DOHH2 (cell line): Measurements from ENCODE around the gene SPRED3.

Experiments
- H3F3A ChIP-seq: fragments of 200-600 bp; sonication (generic), shearing (Covaris generic); 2 replicates; pipeline ENCODE4 v1.6.0; 2016; ENCODE audit warnings: antibody characterized with exemption, mild to moderate bottlenecking; ENCODE audit not compliant: control insufficient read depth, insufficient read depth
- H3K27ac ChIP-seq: fragments of 200-600 bp; sonication (generic); 2 replicates; pipeline ENCODE4 v1.5.1; 2014; ENCODE audit warnings: low read depth, mild to moderate bottlenecking, low read length, moderate library complexity
- H3K27me3 ChIP-seq: fragments of 200-600 bp; sonication (generic); 2 replicates; pipeline ENCODE4 v1.6.1; 2014; ENCODE audit warnings: mild to moderate bottlenecking, low read length, mixed read lengths; ENCODE audit not compliant: control insufficient read depth
- H3K36me3 ChIP-seq: fragments of 200-600 bp; sonication (generic); 2 replicates; pipeline ENCODE4 v1.6.1; 2014; ENCODE audit warnings: mild to moderate bottlenecking, low read length, moderate library complexity, mixed read lengths; ENCODE audit not compliant: control insufficient read depth
- H3K4me1 ChIP-seq: fragments of 200-600 bp; sonication (generic); 2 replicates; pipeline ENCODE4 v1.6.1; 2014; ENCODE audit warnings: mild to moderate bottlenecking, low read length, mixed read lengths; ENCODE audit not compliant: control insufficient read depth
- H3K4me2 ChIP-seq: fragments of 200-600 bp; sonication (generic); 2 replicates; pipeline ENCODE4 v1.6.0; 2014; ENCODE audit warnings: mild to moderate bottlenecking, low read length, moderate library complexity
- H3K4me3 ChIP-seq: fragments of 200-600 bp; sonication (generic); 2 replicates; pipeline ENCODE4 v1.5.1; 2014; ENCODE audit warnings: mild to moderate bottlenecking, low read length, mixed read lengths
- H3K79me2 ChIP-seq: fragments of 200-600 bp; sonication (generic); 2 replicates; pipeline ENCODE4 v1.6.1; 2014; ENCODE audit warnings: mild to moderate bottlenecking, low read length, mixed read lengths; ENCODE audit not compliant: control insufficient read depth
- H3K9me2 ChIP-seq: fragments of 200-600 bp; sonication (generic); replicated peaks from 2 replicates; pipeline ENCODE4 v1.6.1; 2014; ENCODE audit warnings: mild to moderate bottlenecking, low read length, mixed read lengths; ENCODE audit not compliant: control insufficient read depth
- H3K9me3 ChIP-seq: fragments of 200-600 bp; sonication (generic); 2 replicates; pipeline ENCODE4 v1.6.1; 2014; ENCODE audit warnings: antibody characterized with exemption, low read length, mixed read lengths; ENCODE audit not compliant: control insufficient read depth, insufficient read depth
- H4K20me1 ChIP-seq: fragments of 200-600 bp; sonication (generic); 2 replicates; pipeline ENCODE4 v1.6.0; 2014; ENCODE audit warnings: low read depth, mild to moderate bottlenecking, antibody characterized with exemption, low read length, moderate library complexity; ENCODE audit not compliant: control insufficient read depth, insufficient read depth
- EZH2phosphoT487 ChIP-seq: fragments of 200-600 bp; sonication (generic); IDR thresholded peaks from 2 replicates; pipeline ENCODE4 v1.6.1; 2017; ENCODE audit warnings: borderline replicate concordance, mild to moderate bottlenecking, antibody characterized with exemption, low read length, moderate library complexity, mixed read lengths
- TF ChIP-seq, protein P1 (sequence below): fragments of 200-600 bp; sonication (generic); IDR thresholded peaks from one replicate; pipeline ENCODE4 v1.5.1; 2014; ENCODE audit warnings: antibody characterized with exemption, mild to moderate bottlenecking, low read depth, low read length; ENCODE audit not compliant: poor library complexity, severe bottlenecking

Gene SPRED3

DNA sequence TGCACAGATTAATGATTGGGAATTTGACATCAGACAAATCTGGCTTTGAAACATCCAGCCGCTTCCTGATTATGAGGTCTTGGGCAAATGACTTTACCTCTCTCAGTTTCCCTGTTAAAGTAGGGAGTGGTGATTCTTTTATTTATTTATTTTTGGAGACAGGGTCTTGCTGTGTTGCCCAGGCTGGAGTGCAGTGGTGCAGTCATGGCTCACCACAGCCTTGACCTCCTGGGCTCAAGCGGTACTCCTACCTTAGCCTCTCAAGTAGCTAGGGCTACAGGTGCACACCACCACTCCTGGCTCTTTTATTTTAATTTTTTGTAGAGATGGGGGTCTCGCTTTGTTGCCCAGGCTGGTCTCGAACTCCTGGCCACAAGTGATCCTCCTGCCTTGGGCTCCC lies 11.4 kb upstream of the SPRED3 start:
- H3K9me2 ChIP-seq, result no peaks in the 10 kb centered on the region
- TF ChIP-seq, protein P1, sequence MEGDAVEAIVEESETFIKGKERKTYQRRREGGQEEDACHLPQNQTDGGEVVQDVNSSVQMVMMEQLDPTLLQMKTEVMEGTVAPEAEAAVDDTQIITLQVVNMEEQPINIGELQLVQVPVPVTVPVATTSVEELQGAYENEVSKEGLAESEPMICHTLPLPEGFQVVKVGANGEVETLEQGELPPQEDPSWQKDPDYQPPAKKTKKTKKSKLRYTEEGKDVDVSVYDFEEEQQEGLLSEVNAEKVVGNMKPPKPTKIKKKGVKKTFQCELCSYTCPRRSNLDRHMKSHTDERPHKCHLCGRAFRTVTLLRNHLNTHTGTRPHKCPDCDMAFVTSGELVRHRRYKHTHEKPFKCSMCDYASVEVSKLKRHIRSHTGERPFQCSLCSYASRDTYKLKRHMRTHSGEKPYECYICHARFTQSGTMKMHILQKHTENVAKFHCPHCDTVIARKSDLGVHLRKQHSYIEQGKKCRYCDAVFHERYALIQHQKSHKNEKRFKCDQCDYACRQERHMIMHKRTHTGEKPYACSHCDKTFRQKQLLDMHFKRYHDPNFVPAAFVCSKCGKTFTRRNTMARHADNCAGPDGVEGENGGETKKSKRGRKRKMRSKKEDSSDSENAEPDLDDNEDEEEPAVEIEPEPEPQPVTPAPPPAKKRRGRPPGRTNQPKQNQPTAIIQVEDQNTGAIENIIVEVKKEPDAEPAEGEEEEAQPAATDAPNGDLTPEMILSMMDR, result no peak
- no peak for TF ChIP-seq EZH2phosphoT487
- no peaks in the 10 kb centered on the region; the same call in 1 of the 2 replicates for H4K20me1 ChIP-seq
- H3K27me3 ChIP-seq, result no peaks in the 10 kb centered on the region
- H3K4me1 ChIP-seq, result peaks cover 18% of the 10 kb centered on the region
- H3F3A ChIP-seq, result no peaks in the 10 kb centered on the region
- no peaks in the 10 kb centered on the region for H3K9me3 ChIP-seq
- peaks cover 52% of the 10 kb centered on the region for H3K36me3 ChIP-seq
- no peak overlapping the region for H3K27ac ChIP-seq
- H3K79me2 ChIP-seq, result peaks cover 42% of the 10 kb centered on the region
- peak overlapping the region; percentile 85; the same call in 1 of the 2 replicates for H3K4me2 ChIP-seq
- H3K4me3 ChIP-seq, result no peak overlapping the region

GRCh38 chr19:38378866-38379265 lies 9.6 kb upstream of the SPRED3 start:
- TF ChIP-seq, protein P1, result no peak
- no peak for TF ChIP-seq EZH2phosphoT487

DNA sequence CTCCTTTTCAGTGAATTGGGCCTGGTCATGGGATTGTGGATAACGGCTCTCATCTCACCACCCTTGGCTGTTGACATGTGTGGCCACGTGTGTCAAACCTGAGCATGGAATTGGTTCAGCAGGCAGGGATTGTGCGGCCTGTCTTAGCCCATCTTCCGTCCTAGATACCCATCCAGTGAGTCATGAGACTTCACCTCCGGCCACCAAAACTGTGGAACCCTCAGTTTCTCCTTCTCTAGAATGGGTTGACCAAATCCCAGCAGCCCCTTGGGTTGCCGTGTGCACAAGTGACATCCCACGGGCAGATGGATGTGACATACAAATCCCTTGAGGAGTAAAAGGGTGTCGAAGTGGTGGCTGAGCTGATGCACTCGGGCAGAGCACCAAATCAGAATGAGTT lies 7.4 kb upstream of the SPRED3 start:
- no peak overlapping the region for H3K27ac ChIP-seq
- H3K9me3 ChIP-seq, result no peaks in the 10 kb centered on the region
- peaks cover 54% of the 10 kb centered on the region for H3K36me3 ChIP-seq
- no peaks in the 10 kb centered on the region for H3F3A ChIP-seq
- H3K4me1 ChIP-seq, result peaks cover 5% of the 10 kb centered on the region
- peaks cover 26% of the 10 kb centered on the region for H3K79me2 ChIP-seq
- no peaks in the 10 kb centered on the region for H4K20me1 ChIP-seq
- no peak overlapping the region for H3K4me3 ChIP-seq
- H3K4me2 ChIP-seq, result no peak overlapping the region
- TF ChIP-seq EZH2phosphoT487, result no peak
- TF ChIP-seq, protein P1, result no peak
- H3K9me2 ChIP-seq, result no peaks in the 10 kb centered on the region
- no peaks in the 10 kb centered on the region for H3K27me3 ChIP-seq

More at GRCh38 chr19:38378866-38379265, 9.6 kb upstream of the SPRED3 start:
- no peaks in the 10 kb centered on the region for H3K9me2 ChIP-seq
- H3K4me1 ChIP-seq, result peaks cover 15% of the 10 kb centered on the region
- H3F3A ChIP-seq, result no peaks in the 10 kb centered on the region
- no peaks in the 10 kb centered on the region; the same call in 1 of the 2 replicates for H4K20me1 ChIP-seq
- H3K27ac ChIP-seq, result no peak overlapping the region
- peaks cover 42% of the 10 kb centered on the region for H3K79me2 ChIP-seq
- H3K4me3 ChIP-seq, result no peak overlapping the region
- H3K36me3 ChIP-seq, result peaks cover 61% of the 10 kb centered on the region
- H3K9me3 ChIP-seq, result no peaks in the 10 kb centered on the region
- H3K27me3 ChIP-seq, result no peaks in the 10 kb centered on the region
- no peak overlapping the region for H3K4me2 ChIP-seq
